GM19468 (cell line): ENCODE results near the gene MIPOL1.

Experiments used
- ATAC-seq: cut with Tn5 transposase; IDR thresholded peaks from one replicate; pipeline ENCODE4 v1.9.1; 2021; ENCODE audit warnings: mild to moderate bottlenecking, moderate library complexity, moderate number of reproducible peaks; ENCODE audit not compliant: unreplicated experiment; ENCODE audit errors: extremely low read depth

MIPOL1 gene

DNA sequence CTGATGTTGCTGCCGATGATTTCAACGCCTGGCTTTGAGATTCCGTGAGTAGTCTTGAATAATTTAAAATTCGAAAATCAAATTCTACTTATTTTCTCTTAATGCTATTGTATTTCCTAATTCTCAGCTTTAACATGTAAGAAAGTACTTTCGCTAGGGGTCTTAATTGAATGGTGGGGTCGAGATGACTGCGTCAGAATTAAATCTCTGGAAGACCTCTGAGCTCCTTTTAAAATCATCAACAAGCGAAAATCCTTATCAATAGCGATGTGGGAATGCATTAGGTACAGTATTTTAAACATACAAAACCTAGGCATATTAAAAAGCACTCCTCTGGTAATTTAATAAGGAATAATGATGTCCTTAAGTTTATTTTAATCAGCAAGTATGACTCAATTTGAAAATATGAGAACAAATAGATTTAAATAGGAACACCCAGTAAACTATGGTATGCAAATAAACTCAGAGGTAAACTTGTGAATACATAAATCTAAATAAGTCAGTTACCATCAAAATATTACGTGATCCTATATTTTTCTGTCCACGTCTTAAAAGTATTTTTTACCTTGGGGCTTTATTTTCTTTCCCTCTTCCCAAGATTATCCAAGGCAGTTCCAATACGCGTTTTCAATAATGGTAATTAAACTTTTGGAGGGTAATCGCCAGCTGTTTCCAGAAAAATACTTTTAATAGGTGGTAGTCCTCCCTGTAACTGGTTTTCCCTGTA is 395.9 kb downstream of the MIPOL1 start:
- ATAC-seq = no peak

DNA sequence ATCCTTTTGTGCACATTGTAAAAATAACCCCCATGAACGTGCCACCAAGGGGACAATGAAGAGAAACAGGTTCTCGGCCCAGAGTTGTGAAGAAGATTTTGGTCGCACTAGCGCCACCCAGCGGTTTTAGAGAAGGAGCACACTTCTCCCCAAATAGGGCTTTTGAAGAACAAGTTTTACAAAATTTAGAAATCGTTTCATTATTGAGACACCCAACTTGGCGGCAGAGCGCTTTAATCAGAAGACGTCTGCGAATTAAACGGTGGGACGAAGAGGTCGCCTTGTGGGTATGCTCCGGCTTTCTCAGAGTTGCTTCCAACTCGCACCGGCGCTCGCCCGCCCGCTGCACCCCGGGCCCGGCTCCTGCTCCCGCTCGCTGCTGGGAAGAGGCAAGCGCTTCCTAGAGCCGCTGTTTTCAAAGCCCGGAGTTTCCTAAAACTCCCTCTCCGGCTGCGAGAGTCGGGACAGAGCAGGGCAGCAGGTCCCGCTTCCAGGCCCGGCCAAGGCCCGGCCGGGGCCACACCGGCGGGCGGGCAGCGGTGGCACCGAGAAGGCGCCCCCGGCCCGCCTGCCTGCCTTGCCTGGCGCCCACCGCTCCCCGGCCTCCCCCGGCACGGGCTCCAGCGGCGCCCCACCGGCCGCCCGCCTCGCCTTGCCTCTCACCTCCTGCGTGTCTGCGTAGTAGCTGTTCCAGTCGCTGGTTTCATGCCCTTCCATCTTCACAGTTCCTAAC is 396.7 kb downstream of the MIPOL1 start:
- no peak for ATAC-seq

DNA sequence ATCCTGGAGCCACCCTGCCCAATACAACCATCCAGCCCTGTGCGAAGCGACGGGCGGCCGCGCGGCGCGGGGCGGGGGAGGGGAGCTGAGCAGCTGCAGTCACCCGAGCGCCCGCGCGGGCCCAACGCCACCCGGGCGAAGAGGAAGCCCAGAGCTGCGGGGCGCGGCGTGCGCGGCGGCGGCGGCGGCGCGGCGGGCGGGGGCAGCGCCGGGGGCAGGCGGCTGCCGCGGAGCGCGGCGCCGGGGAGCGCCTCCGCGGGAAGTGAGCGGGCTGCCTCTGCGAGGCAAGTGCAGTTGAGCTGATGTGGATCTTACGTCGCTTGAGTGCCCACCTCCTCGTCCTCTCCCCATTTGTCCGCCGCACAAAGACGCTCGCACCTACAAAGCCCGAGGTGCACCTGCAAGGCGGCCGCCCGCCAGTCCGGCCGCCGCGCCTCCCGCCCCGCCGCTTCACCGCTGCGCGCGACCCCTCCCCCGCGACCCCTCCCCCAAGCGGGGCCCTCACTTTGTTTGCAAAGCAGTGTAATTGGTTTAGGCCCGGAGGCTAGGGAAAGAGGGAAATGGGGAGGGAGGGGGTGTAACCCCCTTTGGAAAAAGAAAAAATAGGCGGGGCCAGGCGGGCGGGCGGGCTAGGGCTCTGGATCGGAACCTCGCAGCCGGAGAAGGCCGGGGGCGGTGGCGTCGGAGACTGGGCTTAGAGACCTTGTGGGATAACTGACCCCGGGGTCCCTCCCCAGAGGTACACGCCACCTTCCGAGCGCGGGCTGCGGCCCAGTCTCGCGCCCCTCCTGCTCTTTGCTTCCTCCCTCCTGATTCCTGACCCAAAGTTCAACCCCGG is 397.5 kb downstream of the MIPOL1 start, which contains the start of the genes FOXA1 and TTC6:
Gene FOXA1, minus strand, starts transcription at position 279 of the 838 bp plus-strand sequence. Its CDS starts 277 bp downstream, at position 2.
Gene TTC6, plus strand, starts transcription at position 659 of the 838 bp plus-strand sequence. CDS start 26,436 bp downstream, outside the sequence.
- no peak for ATAC-seq

DNA sequence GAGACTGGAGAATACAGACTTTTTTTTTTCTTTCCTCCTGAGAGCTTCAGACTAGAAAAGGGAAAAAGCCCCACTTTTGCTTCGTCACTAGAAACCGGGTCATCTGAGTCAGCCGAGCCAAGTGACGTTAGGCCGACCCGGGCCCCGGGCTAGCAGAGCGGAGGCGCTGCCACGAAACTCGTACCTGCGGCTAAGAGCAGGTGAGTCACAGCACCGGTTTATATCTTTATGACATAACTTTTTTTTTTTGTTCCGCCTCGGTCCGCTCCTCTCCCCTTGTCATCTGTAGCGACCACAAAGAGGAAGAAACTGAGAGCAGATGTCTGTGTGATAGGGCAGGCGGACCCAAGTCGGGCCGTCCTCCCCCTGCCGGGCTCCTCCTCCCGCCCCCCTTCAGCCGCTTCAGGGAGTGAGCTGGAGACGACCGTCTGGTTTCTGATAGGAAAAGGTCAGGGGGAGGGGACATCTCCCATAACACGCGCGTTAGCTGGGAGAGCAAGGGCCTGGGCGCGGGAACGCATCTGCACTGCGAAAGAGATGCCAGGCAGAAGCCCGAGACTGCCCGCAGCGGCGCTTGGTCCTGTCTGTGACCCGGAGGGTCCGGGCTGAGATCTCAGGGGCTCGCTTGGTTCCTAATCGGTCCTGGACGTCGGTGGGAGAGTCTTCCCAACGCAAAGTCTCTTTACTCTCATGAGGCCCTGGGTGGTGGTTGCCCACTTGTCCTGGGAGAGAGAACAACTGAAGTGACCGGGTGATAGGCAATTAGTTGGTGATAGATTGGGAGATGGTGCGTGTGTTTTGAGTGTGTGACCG is 398.3 kb downstream of the MIPOL1 start:
- no peak for ATAC-seq

DNA sequence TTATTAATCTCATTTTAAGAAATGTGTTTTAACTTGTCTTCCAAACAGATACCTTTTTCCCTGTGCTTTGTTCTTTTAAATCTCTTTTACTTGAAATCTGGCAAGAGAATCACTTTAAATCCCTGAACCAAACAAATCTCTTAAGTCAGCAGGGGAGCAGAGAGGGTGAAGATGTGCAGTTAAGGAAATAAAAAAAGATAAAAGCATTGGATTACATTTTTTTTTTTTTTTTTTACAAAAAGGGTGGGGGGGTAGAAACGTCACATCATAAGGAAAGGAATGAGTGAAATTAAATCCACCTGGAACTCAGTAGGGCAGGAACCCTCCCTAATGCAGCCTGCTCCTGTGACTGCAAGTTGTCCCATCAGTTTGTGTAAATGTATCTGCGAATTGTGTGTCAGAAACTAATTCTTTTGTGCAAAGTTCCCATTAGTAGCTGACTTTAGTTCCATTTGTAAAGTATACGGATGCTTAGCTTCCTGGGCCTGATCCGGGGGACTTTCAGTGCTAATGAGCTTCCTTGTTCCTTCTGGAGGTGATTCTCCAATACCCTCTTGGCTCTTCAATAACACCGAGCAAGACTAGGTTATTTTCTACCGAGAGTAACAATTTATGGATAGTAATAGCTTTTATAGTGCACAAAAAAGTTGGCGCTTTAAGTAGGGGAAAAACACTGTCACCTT is 399.2 kb downstream of the MIPOL1 start:
- ATAC-seq = no peak

DNA sequence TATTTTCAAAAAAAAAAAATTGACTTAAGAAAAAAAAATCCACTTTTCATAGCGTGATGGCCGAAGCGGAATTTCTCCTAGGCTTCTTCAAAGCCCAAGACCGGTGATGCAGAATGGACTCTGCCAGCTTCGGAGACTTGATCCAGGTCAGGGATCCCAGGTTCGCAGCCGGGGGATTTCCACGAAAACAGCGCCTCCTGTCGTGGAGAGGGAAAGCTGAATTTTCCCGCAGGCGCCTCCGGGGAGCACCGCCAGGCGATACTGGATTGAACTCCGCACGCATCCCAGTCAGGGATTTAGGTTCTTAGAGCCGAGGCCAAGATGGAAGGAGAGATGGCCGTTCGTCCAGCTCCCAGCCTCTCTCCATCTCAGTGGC is 399.8 kb downstream of the MIPOL1 start:
- no peak for ATAC-seq

DNA sequence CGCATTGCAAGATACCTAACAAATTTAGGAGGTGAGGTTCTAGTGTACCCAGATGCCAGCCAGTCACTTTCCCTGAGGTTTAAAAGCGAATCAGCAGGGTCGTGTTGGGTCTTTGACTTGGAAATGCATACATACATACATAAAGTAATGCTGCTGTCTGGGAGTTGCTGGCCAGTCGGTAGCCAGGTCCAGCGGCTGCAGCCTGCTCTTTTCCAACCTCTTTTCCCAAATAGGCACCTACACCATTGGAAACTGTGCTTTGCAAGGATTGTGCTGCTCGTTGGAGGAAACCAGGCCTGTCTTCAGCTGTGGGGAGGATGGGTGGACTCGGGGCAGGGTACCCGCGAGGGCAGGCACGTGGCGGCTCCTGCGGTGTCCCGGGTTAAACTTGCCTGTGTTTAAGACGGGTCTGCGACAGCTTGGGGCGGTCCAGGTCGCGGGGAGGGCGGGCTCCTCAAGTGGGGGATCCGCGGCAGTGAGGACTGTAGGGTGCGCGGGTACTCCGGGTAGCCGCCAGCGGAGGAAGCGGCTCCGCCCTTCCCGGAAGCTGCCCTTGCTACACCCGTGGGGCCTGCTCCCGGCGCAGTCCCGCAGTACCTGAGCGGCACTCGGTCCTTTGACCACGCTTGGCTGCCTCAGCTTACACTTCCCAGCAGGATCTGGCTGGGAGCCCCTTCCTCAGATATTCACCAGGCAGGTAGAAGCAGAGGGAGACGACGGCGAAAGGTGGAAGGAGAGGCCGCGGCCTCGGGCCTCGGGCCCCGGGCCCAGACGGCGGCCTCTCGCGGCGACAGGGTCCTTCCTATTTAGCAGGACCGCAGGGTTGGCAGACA is 400.4 kb downstream of the MIPOL1 start:
- ATAC-seq = no peak

DNA sequence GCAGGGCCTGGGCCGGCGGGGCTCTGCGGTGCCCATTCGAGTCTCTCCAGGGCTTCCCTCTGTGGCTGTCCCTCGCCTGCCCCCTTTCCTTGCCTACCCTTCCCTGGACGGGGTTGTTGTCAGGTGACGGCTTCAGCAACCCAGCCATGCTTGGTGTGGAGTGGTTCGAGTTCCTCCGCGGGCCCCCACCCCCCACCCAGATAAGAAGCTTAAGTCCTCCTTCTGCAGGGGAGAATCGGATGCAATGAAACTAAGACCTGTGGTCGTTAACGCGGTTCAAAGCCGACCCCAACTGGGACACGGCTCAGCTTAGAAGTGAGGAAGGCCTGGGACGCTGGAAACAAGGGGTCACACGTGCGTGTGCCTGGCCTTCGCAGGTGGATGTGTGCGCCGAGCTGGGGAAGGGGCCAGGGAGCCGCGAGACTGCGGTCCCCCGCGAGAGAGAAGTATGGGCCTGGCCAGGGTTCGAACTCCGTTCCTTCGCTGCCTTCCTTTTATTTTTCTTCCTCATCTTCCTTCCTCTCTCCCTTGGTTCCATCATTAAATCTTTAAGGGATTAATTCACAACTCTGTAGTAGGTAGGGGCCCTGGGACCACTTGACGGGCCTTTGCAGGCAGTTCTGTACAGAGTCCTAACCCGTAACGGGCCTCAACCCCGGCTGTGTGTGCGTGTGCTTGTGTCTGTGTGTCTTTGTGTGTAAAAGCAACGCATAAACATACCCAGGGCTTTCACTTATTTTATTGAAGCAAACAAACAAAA is 401.2 kb downstream of the MIPOL1 start:
- no peak for ATAC-seq

DNA sequence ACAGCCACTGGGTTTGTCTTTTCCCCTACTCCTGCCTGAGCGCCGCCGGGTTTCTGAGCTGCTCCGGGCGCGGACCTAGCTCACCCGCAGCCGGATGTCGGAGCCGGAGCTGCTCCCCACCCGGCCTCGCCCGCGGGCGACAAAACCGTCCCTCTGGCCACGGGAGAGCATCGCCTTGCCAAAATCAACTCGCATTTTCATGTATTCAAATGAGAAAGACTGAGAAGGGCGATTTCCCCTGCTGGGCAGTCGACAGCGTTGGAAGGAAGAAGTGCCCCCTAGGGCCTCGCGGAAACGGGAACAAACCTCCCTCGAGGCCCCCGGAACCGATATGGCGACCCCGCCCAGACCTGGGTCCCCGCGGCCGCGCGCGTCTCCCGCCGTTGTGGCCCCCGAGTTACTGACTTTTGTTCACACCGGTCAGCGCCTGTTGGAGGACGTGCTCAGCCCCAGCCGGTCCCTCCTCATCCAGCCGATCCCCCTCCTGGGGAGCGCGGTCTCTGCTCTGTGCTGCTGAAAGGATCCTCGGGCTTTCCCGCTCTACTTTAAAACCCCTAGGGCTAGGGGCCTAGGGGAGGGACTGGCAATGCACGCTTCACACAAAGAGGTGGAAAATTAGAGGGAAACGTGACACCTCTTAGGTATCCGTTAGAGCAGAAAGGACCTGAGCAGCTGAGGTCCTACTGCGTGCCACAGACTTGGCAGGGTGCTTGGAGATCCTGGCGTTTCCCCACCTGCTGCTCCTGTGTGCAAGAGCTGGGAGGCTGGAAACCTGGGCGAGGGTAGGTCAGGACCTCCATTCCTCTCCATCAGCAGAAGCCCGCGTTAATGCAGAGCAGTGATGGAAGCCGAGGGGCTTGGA is 402.0 kb downstream of the MIPOL1 start:
- ATAC-seq = no peak

DNA sequence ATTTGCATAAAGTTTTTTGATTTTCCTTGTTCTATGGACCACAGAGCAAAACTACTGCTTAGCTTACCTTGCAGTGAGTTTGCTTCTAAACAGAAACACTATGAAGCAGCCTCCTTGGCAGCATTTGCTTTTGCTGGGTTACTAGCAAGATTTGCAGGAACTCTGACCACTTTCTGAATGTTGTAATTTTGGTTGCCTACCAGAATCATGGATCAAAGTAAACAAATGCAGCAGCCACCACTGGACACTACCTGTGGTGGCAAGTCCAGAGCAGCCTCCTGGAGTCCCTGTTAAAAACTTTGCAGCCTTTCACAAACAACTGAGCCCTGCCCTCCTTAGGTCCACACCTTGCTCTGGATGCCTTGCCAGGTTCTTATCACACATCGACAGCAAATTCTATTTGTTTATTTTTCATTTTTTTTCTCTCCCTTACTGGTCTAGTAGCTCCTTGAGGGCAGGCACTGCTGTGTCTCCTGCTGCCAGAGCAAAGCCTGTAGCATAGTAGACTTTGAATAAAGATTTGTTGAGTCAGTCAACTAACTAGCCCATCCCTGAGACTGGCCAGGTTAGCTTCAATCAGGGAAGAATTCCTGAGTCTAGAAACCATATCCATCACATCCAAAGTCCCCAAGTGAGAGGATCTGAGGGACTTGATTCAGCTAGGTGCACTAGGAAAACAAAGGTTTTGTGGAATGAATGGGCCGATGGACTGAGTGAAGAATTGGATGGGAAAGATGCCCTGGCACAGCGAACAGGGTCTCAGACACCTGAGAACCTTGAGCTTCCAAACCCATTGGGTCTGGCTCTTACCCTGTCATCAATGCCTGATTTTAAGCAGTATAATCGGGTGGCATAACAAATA is 403.4 kb downstream of the MIPOL1 start:
- no peak for ATAC-seq

DNA sequence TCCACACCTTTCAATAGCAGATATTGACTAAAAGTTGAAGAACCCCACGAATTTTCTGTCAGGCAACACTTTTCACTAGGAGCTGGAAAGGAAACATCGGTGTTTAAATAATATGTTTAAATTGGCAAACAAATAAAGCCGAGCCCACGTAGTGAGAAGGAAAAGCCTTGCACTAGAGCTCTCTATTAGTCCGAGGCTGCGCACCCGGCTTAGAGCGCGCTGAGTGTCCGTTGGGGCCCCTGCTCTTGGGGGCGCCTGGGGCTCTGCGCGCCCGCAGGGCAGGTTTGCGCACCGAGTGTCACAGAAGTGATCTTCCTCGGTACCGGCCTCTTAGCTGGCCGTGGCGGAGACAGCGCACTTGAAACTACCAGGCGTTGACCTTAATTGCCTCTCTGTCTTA is 404.1 kb downstream of the MIPOL1 start:
- ATAC-seq = no peak
